CD4-positive, alpha-beta T cell treated with Interferon alpha-2 for 1 hour (primary cell): ENCODE data around the gene GPLD1.
A peak's percentile ranks its signal among the peaks of the same experiment; 100 is the strongest.
"Not testable (repeated sequence)": the region's sequence is repeated elsewhere in the genome, so short reads cannot be mapped to it uniquely, and the experiment has no call there.

Experiments
- DNase-seq, 2 donors: peaks; one replicate each; pipeline ENCODE4 v3.0.0-alpha.2; 2020 to 2022

Gene GPLD1

GRCh38 chr6:24489470-24489869, at the start of gene GPLD1:
TSS of gene GPLD1 (minus strand) at chr6:24489578. CDS start at chr6:24489511, 67 bp downstream.
- DNase-seq: no peak

GRCh38 chr6:24537771-24538385, 48.5 kb upstream of the GPLD1 start:
- no peak for DNase-seq

GRCh38 chr6:24537082-24537699, 47.8 kb upstream of the GPLD1 start:
- DNase-seq: no peak

- DNase-seq: no peak
These were observed 47.1 kb upstream of the GPLD1 start for GRCh38 chr6:24536466-24536865.

- DNase-seq: no peak
These were observed 45.8 kb upstream of the GPLD1 start for GRCh38 chr6:24535210-24535609.

- DNase-seq: no peak
These were observed 45.0 kb upstream of the GPLD1 start for GRCh38 chr6:24534329-24534728.

GRCh38 chr6:24529985-24530384, 40.6 kb upstream of the GPLD1 start:
- no peak for DNase-seq

GRCh38 chr6:24524805-24525204, 35.4 kb upstream of the GPLD1 start:
- peak in 1 of 2 donors; percentile 16 for DNase-seq

- no peak for DNase-seq
These were observed 35.0 kb upstream of the GPLD1 start for GRCh38 chr6:24524329-24524728.

- DNase-seq: peak in 1 of 2 donors; percentile 25
These were observed 33.1 kb upstream of the GPLD1 start for GRCh38 chr6:24522228-24523176.

GRCh38 chr6:24520929-24521546, 31.7 kb upstream of the GPLD1 start:
- peak; percentile 16 to 35 for DNase-seq

- DNase-seq: no peak
These were observed 28.5 kb upstream of the GPLD1 start for GRCh38 chr6:24517659-24518543.

GRCh38 chr6:24513602-24514001, 24.2 kb upstream of the GPLD1 start:
- no peak for DNase-seq

GRCh38 chr6:24511976-24512375, 22.6 kb upstream of the GPLD1 start:
- DNase-seq: not testable (repeated sequence)

GRCh38 chr6:24506814-24507520, 17.6 kb upstream of the GPLD1 start:
- DNase-seq: no peak

- no peak for DNase-seq
These were observed 15.5 kb upstream of the GPLD1 start for GRCh38 chr6:24504649-24505586.

GRCh38 chr6:24504287-24504648, 14.9 kb upstream of the GPLD1 start:
- no peak for DNase-seq

- no peak for DNase-seq
These were observed 12.5 kb upstream of the GPLD1 start for GRCh38 chr6:24501914-24502313.

- no peak for DNase-seq
These were observed 12.0 kb upstream of the GPLD1 start for GRCh38 chr6:24501374-24501773.

GRCh38 chr6:24500683-24501082, 11.3 kb upstream of the GPLD1 start:
- no peak for DNase-seq
